ENCODE measurements around the gene ZSCAN25. TPM values are rescaled to one million over a fixed set of nuclear protein-coding genes. Genes with fewer than 3 reads are reported as not detected.

ZSCAN25 gene
- total RNA-seq: 11.8 and 12.9 TPM in 2 replicates

GRCh38 chr7:99616359-99617191 is at the start of gene ZSCAN25:
Gene ZSCAN25 (plus strand): TSS chr7:99616946. CDS start chr7:99619607, 2,661 bp downstream.

GRCh38 chr7:99597762-99598501 is 18.8 kb upstream of the ZSCAN25 start, which contains the start of gene TMEM225B:
Gene TMEM225B (plus strand): TSS chr7:99598267. CDS start chr7:99604389, 6,122 bp downstream.

DNA sequence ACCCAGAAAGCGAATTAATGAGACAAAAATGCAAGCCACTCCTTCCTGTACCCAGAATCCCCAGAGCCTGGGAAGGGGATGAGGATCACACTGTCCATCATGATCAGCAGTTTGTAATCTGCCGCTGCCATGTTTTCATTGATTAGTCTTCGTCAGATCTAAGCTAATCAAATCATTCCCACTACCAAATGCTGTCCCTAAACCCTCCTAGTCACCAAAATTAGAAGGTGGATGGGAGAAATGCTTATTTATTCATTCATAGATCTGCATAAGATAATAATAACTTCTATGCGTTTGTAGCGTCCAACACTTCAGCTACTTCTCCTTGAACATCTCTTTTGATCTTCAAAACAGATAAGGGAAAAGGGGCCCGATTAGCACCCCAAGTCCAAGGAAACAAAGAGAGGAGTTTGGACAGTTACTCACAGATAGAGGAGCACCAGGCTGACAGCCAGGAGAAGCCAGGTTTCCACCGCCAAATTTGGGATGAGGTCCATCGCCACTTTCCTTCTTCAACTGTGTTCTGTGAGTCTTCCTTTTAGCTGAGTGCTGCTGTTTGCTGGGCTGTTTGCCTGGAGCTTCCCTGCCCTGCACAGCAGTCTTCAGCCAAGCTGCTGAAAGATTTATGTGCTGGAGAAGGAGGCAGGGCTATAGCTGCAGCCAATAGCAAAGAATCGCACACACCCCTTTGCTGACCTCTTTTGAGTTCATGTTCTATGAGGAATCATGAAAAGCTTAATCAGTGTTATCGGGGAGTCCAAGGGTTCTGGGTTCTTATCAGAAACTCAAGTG is 62.9 kb downstream of the ZSCAN25 start, which contains the start of gene CYP3A5:
Gene CYP3A5 (minus strand): TSS at position 597 of the 792 bp plus-strand sequence. CDS start 100 bp downstream, at position 497.

Other genes starting within 250 kb of the ZSCAN25 start
- gene ARPC1B, start 242.2 kb upstream of the ZSCAN25 start, total RNA-seq: 359 and 812 TPM in 2 replicates
- gene PDAP1, start 208.3 kb upstream of the ZSCAN25 start, total RNA-seq: 22.6 and 26.3 TPM in 2 replicates
- gene BUD31, start 208.0 kb upstream of the ZSCAN25 start, total RNA-seq: 61.6 and 70.4 TPM in 2 replicates
- 6.8 and 7.8 TPM in 2 replicates for gene PTCD1, start 178.1 kb upstream of the ZSCAN25 start, total RNA-seq
- gene CPSF4, start 178.0 kb upstream of the ZSCAN25 start, total RNA-seq: 24.5 and 31.0 TPM in 2 replicates
- gene ATP5MF, start 150.8 kb upstream of the ZSCAN25 start, total RNA-seq: 122 and 167 TPM in 2 replicates
- gene ZNF789, start 144.1 kb upstream of the ZSCAN25 start, total RNA-seq: 3.6 and 4.2 TPM in 2 replicates
- 15.5 and 19.4 TPM in 2 replicates for gene ZNF394, start 116.7 kb upstream of the ZSCAN25 start, total RNA-seq
- gene ZKSCAN5, start 112.3 kb upstream of the ZSCAN25 start, total RNA-seq: 8.1 and 10.5 TPM in 2 replicates
- gene FAM200A, start 64.8 kb upstream of the ZSCAN25 start, total RNA-seq: 5.5 and 7.3 TPM in 2 replicates
- gene ZNF655, start 58.3 kb upstream of the ZSCAN25 start, total RNA-seq: 52.6 and 62.3 TPM in 2 replicates
- 0.52 and 1.1 TPM in 2 replicates for gene TMEM225B, start 18.7 kb upstream of the ZSCAN25 start, total RNA-seq
- not detected in 2 replicates for gene CYP3A5, start 63.0 kb downstream of the ZSCAN25 start, total RNA-seq
- not detected in 2 replicates for gene CYP3A7, start 118.2 kb downstream of the ZSCAN25 start, total RNA-seq
- not detected in 2 replicates for gene CYP3A4, start 167.2 kb downstream of the ZSCAN25 start, total RNA-seq
- not detected in 2 replicates for gene CYP3A43, start 211.1 kb downstream of the ZSCAN25 start, total RNA-seq

Measured in smooth muscle cell of the pulmonary artery (primary cell).